HUDEP-2 (cell line): ENCODE data around the gene VWA8.
"Not testable (repeated sequence)": the region's sequence is repeated elsewhere in the genome, so short reads cannot be mapped to it uniquely, and the experiment has no call there.

ENCODE experiments used
- DNase-seq, 76 experiments: peaks; one replicate each; lab custom pipeline; 2025; ENCODE audit not compliant: unreplicated experiment in 76 of 76; lab: John Stamatoyannopoulos, UW

Gene VWA8

DNA sequence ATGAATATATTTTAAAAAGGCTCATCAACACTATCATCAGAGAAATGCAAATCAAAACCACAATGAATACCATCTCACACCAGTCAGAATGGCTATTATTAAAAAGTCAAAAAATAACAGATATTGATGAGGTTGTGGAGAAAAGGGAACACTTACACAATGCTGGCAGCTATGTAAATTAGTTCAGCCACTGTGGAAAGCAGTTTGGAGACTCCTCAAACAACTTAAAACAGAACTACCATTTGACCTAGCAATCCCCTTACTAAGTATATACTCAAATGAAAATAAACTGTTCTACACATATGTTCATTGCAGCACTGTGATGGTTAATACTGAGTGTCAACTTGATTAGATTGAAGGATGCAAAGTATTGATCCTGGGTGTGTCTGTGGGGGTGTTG lies 98.2 kb downstream of the VWA8 start:
- not testable (repeated sequence) for DNase-seq

DNA sequence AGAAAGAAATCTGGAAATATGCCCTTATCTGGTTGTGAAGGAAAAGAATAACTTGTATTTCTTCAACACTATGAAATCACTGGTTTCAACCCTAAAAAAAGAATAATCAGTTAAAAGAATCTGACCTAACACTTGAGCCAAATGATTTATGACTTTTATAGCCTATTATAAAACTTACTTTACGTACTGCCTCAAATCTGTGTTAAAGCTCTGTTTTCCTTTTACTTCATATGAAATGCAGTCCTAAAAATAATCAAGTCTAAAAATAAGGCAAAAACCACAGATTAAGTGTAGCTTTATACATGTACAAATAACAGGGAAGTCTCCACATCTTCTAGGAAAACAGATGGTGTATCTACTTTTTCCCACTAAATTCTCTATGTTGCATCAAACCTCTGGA lies 101.3 kb downstream of the VWA8 start:
- no peak for DNase-seq

DNA sequence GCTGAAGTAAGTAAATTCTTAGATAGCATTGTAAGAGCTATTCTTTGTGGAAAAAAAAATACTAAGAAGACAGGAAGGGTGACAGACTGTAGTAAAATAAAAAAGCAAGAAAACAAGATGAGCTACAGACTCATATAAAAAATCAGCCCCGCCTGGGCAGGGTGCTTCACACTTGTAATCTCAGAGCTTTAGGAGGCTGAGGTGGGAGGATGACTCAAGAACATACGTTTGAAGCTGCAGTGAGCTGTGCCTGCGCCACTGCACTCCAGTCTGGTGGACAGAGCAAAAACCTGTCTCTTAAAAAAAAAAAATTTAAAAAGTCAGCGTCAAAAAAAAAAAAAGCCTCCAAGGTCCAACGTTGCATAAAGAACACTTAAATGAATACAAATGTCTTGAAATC lies 102.1 kb downstream of the VWA8 start:
- no peak for DNase-seq

DNA sequence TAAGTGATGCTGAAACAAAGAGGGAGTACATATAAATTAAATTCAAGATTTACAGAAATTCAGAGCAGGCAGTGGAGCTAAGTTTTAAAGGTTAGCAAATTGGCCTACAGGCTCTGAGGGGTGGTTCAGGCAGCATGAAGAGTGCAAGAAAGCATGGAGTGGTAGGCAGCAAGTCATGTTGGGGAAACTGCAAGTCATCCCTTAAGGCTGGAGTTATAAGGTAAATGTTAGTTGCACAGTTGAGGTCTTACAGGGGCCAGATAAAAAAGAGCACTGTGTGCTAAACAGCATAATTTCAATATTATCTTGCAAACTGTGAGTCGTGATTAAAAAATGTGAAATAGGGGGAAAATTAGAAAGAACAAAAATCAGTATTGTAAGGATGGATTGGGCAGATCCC lies 106.2 kb downstream of the VWA8 start:
- no peak for DNase-seq

DNA sequence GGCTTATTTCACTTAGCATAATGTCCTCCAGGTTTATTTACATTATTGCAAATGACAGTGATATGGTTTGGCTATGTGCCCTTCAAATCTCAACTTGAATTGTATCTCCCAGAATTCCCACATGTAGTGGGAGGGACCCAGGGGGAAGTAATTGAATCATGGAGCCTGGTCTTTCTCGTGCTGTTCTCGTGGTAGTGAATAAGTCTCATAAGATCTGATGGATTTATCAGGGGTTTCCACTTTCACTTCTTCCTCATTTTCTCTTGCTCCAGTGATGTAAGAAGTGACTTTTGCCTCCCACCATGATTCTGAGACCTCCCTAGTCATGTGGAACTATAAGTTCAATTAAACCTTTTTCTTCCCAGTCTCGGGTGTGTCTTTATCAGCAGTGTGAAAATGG lies 109.6 kb downstream of the VWA8 start:
- no peak for DNase-seq

DNA sequence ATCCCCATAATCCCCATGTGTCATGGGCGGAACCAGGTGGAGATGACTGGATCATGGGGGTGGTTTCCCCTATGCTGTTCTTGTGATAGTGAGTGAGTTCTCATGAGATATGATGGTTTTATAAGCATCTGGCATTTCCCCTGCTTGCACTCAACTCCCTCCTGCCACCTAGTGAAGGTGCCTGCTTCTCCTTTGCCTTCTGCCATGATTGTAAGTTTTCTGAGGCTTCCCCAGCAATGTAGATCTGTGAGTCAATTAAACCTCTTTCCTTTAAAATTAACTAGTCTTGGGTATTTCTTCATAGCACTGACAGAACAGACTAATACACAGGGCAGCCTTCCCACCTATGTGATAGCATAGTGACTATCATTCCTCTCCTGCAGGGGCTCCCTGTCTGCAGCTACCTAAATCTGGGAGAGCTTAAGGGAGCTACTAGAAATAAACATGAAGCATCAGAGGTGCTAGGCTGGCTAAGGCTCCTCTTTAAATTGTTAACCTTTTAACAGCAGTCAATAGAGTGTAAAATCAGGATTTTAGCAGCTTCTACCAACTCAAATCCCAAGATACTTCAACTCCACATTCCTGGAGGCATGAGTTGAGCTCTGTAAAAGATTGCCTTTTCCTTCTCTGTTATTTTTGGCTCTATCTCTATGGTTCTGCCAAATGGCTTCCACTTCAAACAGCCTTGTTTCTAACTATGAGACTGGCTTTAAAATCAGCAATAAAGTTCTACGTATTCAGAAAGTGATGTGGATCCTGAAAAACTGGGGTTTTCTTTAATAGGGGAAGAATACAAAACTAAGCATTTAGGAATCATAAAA lies 112.3 kb downstream of the VWA8 start:
- no peak for DNase-seq

DNA sequence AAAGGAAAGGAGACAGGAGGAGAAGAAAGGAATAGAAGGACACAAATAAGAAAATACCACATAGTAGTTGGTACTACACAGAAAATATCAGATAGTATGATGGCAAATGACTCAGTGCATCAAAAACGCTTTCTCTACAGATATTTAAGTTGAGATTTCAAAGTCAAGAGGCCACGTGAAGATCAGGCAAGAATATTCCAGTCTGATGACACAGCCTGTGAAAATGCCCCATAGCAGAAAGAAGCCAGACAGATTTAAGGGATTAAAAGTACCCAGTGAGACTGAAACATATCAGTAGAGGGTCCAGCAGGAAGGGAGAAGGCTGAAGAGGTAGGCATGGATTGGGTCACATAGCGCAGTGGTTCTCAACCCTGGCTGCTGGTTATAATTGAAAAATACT lies 113.7 kb downstream of the VWA8 start:
- no peak for DNase-seq

DNA sequence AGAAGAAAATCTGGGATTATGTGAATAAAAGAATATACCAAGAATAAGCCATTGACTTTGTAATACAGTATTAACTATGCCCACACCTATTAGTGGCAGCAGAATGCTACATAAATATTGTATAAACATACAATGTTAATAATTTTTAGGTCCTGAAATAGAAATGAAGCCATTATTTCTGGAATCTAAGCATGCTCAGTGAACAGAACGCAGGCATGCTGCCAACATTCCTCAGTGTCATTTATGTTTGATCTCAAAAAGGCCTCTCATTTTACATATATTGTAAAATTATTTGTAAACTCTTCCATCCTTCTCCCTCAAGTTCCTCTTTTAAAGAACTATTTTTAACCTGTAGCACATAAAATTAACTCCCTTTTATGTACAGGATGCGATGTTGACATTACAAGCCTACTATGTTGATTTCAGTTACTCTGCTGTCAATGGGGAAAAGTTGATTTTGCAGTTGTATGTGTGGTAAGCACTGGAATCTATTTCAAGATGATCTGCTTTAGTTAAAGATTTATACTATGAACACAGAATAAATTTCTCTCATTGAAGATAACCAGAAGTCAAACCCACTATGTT lies 118.8 kb downstream of the VWA8 start:
- no peak for DNase-seq

DNA sequence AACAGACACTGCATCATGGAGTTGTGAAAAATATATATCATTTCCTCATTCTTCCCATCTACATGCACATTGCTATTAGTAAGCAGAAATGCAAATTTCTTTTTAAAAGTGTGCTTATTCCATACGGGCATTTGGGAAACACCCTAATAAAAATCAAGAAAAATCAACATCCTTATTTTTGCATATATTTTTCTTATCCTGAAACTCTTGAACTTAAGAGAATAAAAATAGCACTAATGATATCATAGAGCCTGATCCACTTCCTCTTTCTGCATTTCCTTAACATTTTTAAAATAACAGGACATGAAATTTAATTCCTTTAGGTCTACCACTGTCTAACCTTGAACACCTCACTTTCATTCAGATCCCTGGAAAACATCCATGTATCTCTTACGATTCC lies 123.3 kb downstream of the VWA8 start:
- DNase-seq = no peak

DNA sequence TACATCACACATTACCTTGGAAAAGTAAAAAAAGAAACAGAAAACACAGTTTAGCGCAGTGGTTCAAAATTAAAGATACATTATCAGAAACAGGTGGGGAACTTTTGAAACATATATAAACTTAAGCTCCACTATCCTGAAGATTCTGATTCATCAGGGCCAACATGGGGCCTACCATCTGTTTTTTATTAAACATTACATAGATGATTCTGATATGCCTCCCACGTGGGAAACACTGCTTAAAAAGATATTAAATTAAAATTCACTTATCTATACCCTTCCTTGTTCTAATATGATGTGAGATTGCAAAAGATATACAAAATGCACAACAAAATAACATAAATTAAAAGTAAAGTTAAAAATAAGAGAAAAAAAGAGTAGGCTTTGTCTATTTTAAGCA lies 125.0 kb downstream of the VWA8 start:
- DNase-seq = no peak

DNA sequence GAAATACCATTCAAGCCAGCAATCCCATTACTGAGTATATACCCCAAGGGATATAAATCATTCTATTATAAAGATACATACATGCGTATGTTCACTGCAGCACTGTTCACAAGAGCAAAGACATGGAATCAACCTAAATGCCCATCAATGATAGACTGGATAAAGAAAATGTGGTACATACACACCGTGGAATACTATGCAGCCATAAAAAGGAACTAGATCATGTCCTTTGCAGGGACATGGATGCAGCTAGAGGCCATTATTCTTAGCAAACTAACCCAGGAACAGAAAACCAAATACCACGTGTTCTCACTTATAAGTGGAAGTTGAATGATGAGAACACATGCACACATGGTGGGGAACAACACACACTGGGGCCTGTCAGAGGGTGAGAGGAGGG lies 126.2 kb downstream of the VWA8 start:
- not testable (repeated sequence) for DNase-seq

DNA sequence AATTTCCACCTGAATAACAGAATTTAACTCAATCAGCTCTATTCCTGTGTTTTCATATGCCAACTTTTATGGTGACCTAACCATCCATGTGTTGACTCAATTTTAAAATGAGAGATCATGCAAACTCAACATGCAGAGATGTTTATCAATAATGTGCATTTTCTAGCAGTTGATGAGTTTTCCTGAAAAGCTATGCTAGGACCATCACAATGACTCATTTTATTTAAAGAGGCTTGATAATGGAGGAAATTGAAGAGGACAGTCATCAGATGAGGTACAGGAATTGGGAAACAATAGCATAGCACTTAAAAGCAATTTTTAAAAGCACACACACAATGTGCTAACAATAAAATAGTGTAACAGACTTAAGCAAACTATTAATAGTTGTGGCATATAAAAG lies 127.1 kb downstream of the VWA8 start:
- no peak for DNase-seq

DNA sequence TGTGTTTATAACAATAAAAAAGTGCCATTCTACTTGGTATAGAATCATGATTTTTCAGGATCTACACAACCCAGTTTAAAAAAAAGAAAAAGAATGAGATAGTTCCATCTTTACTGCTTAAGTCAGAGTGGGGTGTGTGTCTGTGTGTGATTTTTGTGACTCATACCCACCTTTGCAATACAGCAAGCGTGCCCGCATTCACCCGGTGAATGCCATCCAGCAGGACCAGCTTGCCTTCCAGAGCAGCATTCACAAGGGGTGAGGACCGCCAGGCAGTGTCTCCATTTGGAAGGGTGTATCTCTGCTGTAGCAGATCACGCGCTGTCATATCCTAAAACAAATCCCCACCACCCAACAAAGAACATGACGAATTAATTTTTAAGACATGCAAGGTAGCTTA lies 127.7 kb downstream of the VWA8 start:
- no peak for DNase-seq

DNA sequence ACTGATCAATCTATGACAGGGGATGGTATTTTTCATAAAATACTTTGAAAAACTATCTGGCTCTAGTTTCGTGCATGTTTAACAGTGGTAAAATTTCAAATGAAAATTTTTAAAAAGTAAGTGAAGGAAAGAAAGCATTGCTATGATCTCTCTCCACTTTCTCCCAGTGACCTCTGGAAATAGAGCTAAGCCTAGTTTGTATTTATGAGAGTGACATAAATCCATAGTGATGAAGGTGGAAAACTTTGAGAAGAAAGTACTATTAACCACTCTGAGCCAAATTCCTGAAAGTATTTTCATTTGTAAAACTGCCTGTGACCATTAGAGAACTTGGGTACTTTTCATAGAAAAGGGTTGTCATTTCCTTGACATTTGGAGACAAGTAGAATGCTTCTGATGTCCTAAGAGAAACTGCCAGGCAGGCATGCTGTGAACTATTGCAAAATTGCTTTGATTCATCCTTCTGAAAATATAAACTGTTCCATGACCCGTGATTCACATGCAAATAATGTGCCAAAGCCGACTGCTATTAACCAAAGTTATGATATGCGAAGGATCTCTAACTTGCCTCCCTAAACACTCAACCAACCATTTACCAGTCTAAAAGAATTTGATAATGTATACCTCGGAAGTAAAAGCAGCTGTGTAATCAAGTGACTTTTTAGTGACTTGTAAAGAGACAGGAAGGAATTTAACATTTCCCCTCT lies 133.2 kb downstream of the VWA8 start:
- no peak for DNase-seq

DNA sequence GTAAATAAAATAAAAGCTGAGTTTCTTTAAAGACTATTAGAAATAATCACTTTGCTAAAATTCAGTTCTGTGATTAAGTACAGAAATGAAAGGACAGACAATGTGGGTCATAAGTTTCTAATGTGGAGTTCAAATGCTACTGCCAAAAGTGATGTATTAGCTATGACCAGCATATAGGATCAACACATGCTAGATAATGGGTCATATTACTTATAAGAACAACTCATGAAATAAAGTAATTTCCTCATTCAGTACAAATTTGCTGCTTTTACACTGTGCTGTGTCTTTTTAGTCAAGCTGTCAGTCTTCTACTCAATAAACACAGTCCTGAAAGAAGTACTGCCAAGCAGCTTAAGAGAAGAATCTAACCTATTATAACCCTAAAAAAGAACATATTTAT lies 135.2 kb downstream of the VWA8 start:
- no peak for DNase-seq

DNA sequence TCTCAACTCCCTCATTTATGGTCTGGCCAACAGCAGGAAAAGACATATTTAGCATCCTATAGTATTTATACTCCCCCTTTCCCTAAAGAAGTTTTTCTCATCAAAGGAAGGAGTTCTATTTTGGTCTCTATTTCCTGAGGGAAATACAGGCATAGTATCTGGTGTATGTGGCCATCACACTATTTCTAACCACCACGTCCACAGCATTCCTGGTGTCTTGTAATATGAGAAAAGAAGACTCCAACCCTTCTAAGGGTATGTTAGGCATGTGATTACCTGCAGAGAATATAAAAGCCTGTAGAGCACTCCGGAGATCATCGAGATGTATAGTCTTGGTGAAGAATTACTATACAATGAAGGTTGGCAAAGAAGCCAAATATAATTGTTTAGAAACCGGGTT lies 137.4 kb downstream of the VWA8 start:
- DNase-seq = no peak

DNA sequence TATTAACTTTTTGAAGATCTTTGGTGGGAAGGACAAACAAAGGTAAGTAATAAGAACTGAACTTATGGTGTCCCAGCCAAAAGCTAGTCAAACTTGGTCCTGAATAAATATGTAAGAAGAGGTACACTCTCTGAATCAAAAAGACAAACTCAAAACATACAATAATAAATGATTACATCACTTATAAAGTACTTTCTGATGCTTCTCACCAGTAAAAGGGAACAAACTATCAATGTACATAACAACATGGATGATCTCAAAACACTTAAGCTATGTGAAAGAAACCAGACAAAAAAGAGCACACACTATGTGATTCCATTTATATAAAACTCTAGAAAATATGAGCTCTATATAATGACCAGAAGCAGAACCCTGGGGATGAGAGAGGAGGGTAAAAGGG lies 138.3 kb downstream of the VWA8 start:
- no peak for DNase-seq

DNA sequence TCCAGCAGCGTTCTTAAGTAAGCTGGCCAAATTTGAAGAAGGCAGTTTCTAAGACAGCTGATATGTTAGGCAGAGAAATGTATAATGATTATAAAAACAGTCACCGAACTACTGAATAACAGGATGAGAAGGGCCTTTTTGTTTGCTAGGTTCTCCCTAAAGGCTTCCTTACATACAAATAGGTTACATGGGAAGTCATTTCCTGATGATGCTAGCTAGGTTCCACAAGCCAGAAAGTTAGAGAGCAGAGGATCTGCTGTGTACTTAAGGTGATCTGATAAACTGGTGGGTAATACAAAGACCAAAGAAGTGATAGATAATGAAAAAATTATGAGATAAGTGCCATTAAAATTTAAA lies 139.7 kb downstream of the VWA8 start:
- no peak for DNase-seq

DNA sequence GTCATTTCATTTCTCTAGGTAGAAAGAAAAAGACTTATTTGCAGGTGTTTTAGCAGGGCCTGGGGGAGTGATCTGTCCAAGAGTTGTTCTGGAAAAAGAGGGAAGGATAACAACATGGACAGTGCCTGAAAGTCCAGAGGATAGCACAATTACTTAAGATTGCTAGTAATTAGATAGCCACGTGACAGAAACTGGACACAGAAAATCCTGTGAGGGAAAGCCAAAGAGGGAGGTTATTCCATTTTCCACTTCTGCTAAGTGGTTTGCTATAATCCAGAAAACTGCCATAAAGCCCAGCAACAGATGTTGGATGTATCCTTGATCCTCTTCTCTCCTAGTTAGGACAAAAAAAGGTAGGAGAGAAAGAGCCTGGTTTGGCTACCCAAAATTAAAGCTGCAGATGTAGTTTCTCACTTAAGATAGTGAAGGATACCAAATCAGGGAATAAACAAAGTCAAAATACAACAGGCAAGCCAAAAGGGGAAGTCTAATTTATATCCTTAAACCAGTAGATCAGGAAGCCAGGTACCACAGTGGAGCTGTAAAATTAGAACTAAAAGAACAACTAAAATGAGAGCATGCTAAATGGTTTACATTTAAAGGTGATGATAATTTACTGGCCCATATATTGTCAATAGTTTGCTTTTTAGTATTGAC lies 140.2 kb downstream of the VWA8 start:
- DNase-seq = no peak

DNA sequence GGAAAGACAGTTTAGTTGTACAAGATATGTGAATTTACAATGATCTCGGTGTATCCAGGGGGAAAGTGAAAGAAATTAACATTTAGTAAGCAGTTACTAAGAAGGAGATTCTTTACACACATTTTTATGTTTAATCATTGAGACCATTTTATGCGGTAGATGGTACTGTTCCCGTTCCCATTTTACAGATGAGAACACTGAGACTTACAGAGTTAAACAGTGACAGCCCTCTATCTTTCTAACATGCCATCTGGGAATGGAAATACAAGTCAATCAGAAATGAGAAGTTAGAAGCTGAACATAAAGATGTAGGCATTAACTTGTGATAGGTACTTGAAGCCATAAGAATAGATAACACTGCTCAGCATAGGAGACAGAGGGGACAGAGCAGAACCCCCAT lies 144.9 kb downstream of the VWA8 start:
- no peak for DNase-seq

DNA sequence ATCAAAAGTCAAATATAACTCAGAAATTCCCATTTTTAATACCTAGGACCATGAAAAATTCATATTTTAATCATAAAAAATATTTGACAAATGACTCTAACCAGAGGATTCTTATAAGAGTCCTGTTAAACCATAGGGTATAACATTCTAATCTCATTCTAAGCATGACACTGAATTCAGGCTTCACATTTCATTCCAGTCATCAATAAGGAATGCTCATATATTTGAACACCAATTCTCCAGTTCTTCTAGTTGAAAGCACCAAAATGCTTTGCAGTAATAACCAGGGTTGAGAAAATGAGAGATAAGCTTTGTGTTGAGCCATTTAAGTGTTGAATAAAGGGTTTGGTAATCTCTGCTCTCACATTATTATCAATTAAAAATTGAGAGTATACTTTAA lies 147.5 kb downstream of the VWA8 start:
- no peak for DNase-seq

DNA sequence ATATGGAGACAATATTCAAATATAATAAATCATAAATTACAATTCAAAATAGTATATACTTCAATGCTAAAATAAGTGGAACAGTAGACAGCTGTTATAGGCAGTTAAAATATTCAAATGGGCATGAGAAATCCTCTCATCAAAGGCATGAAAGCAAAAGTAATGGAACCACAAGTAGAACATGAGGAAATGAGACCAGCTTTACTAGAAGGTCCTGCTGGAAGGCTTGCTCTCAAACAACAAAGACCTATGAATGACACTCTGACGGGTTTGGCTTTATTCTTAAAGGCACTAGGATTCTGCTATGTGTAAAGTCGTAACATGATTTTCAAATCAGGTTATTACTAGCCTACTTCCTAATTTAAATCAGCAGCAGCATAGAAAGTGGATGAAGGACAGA lies 148.1 kb downstream of the VWA8 start:
- DNase-seq = no peak
